Measurements from ENCODE around the gene DAD1.

- TF ChIP-seq CTCF (IDR thresholded peaks at IDR 0.05) (no peak), POLR2A (IDR thresholded peaks at IDR 0.05) (no peak), POLR2AphosphoS5 (IDR thresholded peaks at IDR 0.05) (no peak)
These were observed 41.5 kb upstream of the DAD1 start for GRCh38 chr14:22630486-22630885.
